Rectal smooth muscle tissue (tissue), 1 donor: Measurements from ENCODE around the gene FST.

Source experiments
- H3K27ac ChIP-seq: one replicate; pipeline ENCODE4 v1.7.0; 2013; ENCODE audit warnings: low read depth, low read length, inconsistent platforms
- H3K27me3 ChIP-seq: one replicate; pipeline ENCODE4 v1.7.0; 2013; ENCODE audit warnings: low read length; ENCODE audit not compliant: control insufficient read depth, insufficient read depth
- H3K36me3 ChIP-seq: one replicate; pipeline ENCODE4 v1.7.0; 2013; ENCODE audit warnings: low read length; ENCODE audit not compliant: control insufficient read depth, insufficient read depth
- H3K4me1 ChIP-seq: one replicate; pipeline ENCODE4 v1.7.0; 2013; ENCODE audit warnings: low read length; ENCODE audit not compliant: control insufficient read depth, insufficient read depth
- H3K4me3 ChIP-seq: one replicate; pipeline ENCODE4 v1.7.0; 2013; ENCODE audit warnings: low read length
- H3K9ac ChIP-seq: one replicate; pipeline ENCODE4 v1.7.0; 2013; ENCODE audit warnings: low read length

FST gene

GRCh38 chr5:53453898-53454718 is 26.3 kb upstream of the FST start:
- no peak overlapping the region for H3K4me3 ChIP-seq
- no peak overlapping the region for H3K27ac ChIP-seq
- H3K4me1 ChIP-seq, result no peaks in the 10 kb centered on the region
- no peak overlapping the region for H3K9ac ChIP-seq
- no peaks in the 10 kb centered on the region for H3K36me3 ChIP-seq
- H3K27me3 ChIP-seq, result no peaks in the 10 kb centered on the region

- no peaks in the 10 kb centered on the region for H3K27me3 ChIP-seq
- H3K9ac ChIP-seq, result no peak overlapping the region
- no peaks in the 10 kb centered on the region for H3K4me1 ChIP-seq
- no peaks in the 10 kb centered on the region for H3K36me3 ChIP-seq
- H3K27ac ChIP-seq, result no peak overlapping the region
- no peak overlapping the region for H3K4me3 ChIP-seq
Observed at GRCh38 chr5:53454719-53455000, 25.8 kb upstream of the FST start.

GRCh38 chr5:53456366-53456765 is 24.1 kb upstream of the FST start:
- Histone ChIP-seq H3K4me1 (no peaks in the 10 kb centered on the region), H3K27ac (no peak overlapping the region), H3K36me3 (no peaks in the 10 kb centered on the region)

GRCh38 chr5:53463909-53464621 is 16.4 kb upstream of the FST start:
- Histone ChIP-seq H3K9ac (no peak overlapping the region), H3K36me3 (no peaks in the 10 kb centered on the region), H3K4me3 (no peak overlapping the region), H3K27me3 (no peaks in the 10 kb centered on the region), H3K4me1 (no peaks in the 10 kb centered on the region), H3K27ac (no peak overlapping the region)

More at GRCh38 chr5:53456366-53456765, 24.1 kb upstream of the FST start:
- H3K4me3 ChIP-seq, result no peak overlapping the region
- no peak overlapping the region for H3K9ac ChIP-seq
- H3K27me3 ChIP-seq, result no peaks in the 10 kb centered on the region

GRCh38 chr5:53464722-53465121 is 15.7 kb upstream of the FST start:
- Histone ChIP-seq H3K36me3 (no peaks in the 10 kb centered on the region), H3K4me3 (no peak overlapping the region), H3K27me3 (no peaks in the 10 kb centered on the region), H3K4me1 (no peaks in the 10 kb centered on the region), H3K27ac (no peak overlapping the region), H3K9ac (no peak overlapping the region)

- no peaks in the 10 kb centered on the region for H3K36me3 ChIP-seq
- no peak overlapping the region for H3K27ac ChIP-seq
- no peaks in the 10 kb centered on the region for H3K27me3 ChIP-seq
- H3K4me3 ChIP-seq, result no peak overlapping the region
- H3K9ac ChIP-seq, result no peak overlapping the region
- H3K4me1 ChIP-seq, result no peaks in the 10 kb centered on the region
Observed at GRCh38 chr5:53469946-53470687, 10.3 kb upstream of the FST start.

GRCh38 chr5:53472279-53472678 is 8.2 kb upstream of the FST start:
- no peak overlapping the region for H3K27ac ChIP-seq
- no peak overlapping the region for H3K9ac ChIP-seq
- no peaks in the 10 kb centered on the region for H3K4me1 ChIP-seq
- H3K27me3 ChIP-seq, result no peaks in the 10 kb centered on the region
- H3K4me3 ChIP-seq, result no peak overlapping the region
- H3K36me3 ChIP-seq, result no peaks in the 10 kb centered on the region

- Histone ChIP-seq H3K27ac (no peak overlapping the region), H3K4me3 (no peak overlapping the region), H3K4me1 (no peaks in the 10 kb centered on the region), H3K27me3 (no peaks in the 10 kb centered on the region), H3K36me3 (no peaks in the 10 kb centered on the region), H3K9ac (no peak overlapping the region)
Observed at GRCh38 chr5:53472720-53473510, 7.5 kb upstream of the FST start.

GRCh38 chr5:53473633-53474032 is 6.8 kb upstream of the FST start:
- Histone ChIP-seq H3K4me3 (no peak overlapping the region), H3K9ac (no peak overlapping the region), H3K27me3 (no peaks in the 10 kb centered on the region), H3K4me1 (no peaks in the 10 kb centered on the region), H3K36me3 (no peaks in the 10 kb centered on the region), H3K27ac (no peak overlapping the region)

- Histone ChIP-seq H3K27ac (no peak overlapping the region), H3K4me1 (no peaks in the 10 kb centered on the region)
Observed at GRCh38 chr5:53475320-53475719, 5.1 kb upstream of the FST start.

GRCh38 chr5:53476019-53476418 is 4.4 kb upstream of the FST start:
- Histone ChIP-seq H3K9ac (no peak overlapping the region), H3K36me3 (no peaks in the 10 kb centered on the region), H3K27me3 (no peaks in the 10 kb centered on the region), H3K4me3 (no peak overlapping the region), H3K4me1 (no peaks in the 10 kb centered on the region), H3K27ac (no peak overlapping the region)

More at GRCh38 chr5:53475320-53475719, 5.1 kb upstream of the FST start:
- Histone ChIP-seq H3K9ac (no peak overlapping the region), H3K36me3 (no peaks in the 10 kb centered on the region), H3K4me3 (no peak overlapping the region), H3K27me3 (no peaks in the 10 kb centered on the region)
